GM19193 (cell line): ENCODE results near the gene KRT71.

Experiments used
- POLR2A ChIP-seq: IDR thresholded peaks from 4 replicates; pipeline ENCODE4 v1.6.1; 2011; ENCODE audit not compliant: insufficient read depth, insufficient read length; ENCODE audit errors: extremely low read depth

KRT71 gene

DNA sequence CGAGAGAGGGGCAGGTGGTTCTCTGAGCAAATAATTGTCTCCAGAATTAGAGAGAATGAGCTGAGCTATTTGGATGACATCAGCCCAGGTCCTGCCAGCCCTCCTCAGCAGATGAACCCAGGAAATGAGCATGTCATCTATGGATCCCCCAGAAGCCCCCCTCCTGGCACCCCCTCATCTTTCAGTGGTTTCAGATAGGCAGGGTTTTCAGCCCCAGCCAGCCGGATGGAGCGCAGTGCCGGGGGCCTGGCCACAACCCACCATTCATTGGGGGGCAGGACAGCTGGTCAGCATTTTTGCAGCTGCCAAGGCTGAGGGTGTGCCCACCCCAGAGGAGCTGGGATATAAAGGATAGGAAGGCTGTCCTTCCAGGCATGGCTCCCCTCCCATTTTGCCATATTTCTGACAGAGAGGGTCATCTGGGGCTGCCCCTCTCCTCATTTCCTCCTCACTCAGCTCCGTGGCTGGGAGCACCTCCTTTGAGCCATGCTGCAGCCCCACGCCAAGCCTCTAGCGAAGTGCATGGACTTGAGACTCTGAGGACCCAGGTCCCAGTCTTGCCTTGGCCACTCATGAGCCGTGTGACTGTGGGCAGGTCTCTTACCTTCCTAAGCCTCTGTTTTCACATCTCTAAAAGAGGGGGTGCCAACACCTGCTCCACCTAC, 6.0 kb upstream of the KRT71 start:
- TF ChIP-seq POLR2A: no peak

DNA sequence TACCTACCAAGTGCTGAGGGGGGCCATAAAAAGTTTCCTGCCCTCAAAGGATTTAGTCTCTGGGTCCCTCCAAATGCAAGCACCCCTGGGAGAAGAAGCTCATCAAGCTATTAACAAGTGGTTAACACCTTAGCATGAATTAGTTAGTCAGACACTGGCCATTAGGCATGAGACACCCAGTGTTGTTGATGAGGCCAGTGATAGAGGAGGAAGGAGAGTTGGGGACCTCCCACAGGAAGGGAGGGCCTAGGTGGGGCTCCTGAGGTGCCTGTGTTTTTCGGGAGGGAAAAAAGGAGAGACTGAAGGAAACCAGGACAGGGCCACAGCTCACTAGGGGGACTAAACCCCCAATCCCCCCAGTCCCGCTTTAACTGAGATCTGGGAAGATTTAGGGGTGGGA, 4.5 kb upstream of the KRT71 start:
- TF ChIP-seq POLR2A: no peak

DNA sequence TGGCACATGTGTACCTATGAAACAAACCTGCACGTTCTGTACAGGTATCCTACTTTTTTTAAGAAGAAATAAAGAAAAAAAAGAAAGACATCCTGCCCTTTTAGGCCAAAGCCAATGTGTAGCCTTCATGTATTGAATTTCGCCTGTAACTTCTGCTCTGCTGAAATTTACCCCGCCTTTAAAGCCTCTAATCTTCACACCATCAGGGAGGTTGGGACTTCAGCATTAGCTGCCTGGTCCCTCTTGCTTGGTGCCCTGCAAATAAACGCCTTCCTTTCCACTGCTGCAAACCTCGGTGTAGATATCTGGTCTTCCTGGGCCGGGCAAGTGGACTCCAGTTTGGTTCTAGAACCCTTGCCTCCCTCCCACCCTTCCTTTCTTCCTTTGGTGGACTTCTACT, 2.6 kb upstream of the KRT71 start:
- no peak for TF ChIP-seq POLR2A

DNA sequence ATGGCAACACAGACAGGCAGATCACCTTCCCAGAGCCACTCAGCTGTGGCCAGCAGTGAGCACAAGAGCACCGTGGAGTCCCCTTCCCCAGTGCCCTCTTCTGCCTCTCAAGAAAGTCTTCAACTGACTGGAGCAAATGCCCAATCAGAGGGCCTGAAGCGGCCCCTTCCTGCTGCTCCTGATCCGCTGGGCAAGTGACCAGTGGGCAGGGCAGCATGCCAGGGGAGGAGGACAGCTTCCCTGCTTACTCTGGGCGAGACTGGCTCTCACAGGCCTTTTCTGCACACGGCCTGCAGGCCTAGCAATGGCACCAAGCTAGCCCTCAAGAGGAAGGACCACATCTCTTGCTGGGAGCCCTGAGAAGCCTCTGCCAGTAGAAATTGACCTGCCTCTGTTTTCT, 890 bp downstream of the KRT71 start:
- TF ChIP-seq POLR2A: no peak

DNA sequence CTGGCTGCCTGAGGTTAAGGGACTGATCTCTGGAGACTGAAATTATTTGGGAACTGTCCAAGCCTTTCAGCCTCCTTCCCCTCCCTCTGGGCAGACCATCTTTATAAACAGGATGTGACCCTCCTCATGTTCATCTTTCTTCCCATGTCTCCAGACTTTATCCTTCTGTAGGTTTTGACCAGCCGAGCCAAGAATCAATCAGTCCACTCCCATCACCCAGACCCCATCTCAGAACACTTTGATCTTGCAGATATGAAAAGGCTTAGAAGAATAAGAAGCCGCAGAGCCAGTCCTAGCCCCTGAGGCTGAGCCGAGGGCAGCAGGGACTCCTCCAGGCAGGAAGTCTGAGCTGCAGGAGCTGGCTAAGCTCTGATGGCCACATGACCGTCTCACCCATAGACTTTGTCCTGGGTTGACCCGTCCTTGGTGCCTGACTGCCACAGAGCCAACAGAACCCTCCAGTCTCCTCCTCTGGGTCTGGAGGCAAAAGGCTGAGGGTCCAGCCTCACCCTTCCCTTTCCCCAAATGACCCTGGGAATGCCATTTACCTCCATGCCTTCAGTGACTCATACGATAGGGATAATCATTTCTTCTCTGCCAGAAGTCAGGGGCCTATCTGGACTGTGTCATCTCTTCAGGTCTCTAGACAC, 1.6 kb downstream of the KRT71 start:
- TF ChIP-seq POLR2A: no peak

DNA sequence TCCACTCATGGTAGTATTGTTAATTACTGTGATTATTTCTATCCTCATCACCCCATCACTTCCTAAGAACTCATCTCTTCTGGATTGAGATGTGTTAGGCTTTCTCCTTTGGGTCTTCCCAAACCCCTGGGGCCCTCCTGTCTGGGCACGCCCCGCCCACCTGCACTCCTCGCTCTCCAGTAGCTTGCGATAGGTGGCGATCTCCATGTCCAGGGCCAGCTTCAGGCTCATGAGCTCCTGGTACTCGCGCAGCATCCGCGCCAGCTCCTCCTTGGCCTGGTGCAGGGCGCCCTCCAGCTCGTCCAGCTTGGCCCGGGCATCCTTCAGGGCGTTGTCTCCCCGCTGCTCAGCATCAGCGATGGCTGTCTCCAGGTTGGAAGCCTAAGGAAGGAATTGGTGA, 6.8 kb downstream of the KRT71 start:
- no peak for TF ChIP-seq POLR2A

DNA sequence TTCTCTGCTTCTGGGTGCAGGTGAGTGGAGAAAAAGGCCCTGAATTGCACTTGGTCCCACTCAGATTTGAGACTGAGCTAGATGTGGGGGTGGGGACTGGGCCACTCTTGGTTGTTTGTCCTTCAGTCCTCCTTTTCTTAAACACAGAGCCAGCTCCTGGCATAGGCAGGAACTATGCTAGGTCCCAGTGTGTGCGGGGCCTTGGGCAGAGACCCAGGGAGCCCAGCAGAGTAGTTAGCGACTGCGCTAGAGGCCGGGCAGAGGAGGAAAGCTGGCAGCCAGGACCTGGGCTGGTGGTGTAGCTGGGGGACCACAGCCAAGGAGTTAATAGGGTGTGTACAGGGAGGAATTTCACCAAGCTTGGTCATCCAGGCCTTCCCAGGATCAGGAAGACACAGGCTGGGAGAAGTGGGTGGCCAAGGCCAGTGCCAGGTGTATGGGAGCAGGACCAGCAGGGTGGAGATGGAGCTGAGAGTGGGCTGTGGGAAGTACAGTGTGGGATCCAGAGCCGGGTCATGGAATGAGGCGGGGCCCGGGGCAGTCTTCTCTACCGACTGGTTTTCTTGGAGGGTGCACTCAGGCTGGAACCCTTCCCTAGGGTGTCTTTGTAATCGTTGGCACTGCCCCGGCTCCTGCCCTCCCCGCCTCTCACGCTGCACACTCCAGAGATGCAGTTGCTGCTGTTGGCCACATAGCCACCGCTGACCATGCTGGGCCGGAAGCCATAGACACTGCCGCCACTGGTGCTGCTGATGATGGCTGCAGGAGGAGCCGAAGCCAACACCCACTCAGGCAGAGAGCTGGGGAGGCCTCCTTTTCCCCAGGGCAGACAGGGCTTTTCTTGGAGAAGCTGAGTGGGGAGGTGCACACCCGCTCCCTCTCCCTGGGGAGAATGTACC, 8.7 kb downstream of the KRT71 start:
- no peak for TF ChIP-seq POLR2A

DNA sequence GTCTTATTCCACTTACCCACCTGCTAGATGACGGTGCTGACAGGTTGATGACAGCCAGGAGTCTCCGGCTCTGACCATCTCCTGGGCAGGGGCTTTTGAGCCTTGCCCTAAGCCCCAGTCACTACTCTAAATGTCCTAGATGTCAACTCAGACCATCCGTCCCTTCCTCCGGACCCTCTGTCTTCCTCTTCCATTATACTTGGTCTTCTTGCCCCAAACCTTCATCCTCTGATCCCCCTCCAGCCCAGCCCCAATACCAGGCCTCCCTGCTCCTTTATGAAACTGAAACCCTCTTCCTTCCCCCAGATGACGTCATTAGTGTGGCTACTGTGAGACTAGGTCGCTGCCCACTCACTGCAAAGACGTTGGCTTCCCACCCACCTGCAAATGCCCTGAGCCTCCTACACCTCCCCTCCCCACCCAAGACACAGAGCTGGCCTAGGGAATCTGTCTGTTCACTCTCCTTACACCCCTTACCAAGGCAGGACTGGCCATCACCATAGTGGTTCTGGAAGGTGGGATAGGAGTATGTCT, 10.1 kb downstream of the KRT71 start:
- TF ChIP-seq POLR2A: no peak

DNA sequence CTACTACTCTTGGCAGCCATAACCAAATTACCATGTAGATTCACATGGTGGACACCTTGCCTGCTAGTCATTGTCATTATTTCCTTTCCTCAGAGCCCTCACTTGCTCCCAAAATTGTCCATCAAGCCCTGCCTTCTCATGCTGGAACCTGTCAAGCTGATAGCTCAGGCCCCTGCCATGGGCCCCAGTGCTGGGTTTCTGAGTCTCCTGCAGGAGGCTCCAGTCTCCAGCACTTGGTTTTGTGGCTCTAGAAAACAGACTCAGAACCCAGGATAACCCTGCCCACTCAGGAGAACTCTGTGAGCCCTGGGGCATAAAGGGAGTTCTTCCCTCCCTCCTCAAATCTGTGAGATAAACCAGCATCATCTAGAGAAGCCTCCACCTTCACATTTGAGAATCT, 10.8 kb downstream of the KRT71 start:
- no peak for TF ChIP-seq POLR2A

DNA sequence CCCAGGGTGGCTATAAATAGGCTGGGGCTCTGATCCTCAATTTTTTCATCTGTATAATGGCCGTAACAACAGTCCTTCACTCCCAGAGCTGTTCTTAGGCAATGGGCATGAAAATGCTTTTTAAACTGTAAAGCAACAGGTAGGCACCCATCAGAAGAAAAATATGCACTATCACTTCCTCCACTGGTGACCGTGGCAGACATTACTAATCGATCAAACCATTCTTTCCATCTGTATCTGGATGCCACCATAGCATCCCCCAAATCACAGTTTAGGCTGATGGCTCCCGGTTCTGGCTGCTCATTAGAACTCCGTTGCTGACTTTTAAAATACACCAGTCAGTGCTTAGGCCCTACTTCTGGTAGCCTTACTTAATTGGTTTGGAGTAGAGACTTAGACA, 11.2 kb downstream of the KRT71 start:
- TF ChIP-seq POLR2A: no peak

DNA sequence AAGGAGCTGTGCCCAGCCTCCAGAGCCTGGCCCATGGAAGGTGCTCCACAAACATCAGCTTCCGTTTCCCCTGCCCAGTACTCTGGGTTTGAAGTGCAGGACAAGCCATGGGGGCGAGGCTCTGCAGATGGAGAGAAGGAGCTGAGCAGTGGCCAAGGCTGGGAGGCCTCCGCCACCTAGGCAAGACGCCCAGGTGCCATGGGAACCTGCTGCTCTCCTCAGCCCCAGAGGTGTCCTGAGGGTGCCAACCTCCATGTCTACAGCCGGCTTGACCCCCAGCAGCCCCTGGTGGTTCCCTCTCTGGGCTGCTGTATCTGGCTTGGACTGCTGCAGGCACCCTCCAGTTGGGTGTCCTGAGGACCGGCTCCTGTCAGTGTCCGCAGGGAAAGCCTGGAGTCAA, 12.4 kb downstream of the KRT71 start:
- no peak for TF ChIP-seq POLR2A

DNA sequence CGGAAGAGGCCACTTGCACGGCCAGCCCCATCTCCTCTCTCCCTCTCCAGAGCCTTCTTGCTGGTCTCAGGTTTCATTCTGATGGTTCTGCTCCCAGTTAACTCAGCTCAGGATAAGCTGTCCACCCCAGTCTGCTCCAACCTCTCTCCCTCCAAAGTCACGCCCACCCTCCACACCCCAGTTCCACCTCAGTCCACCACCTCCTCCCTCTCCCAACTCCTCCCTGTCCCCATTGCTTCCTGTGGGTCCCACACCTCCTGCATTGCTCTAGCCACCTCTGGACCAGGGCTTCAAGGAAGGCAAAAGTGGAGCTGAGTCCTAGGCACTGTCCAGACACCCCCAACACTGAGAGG, 13.1 kb downstream of the KRT71 start:
- no peak for TF ChIP-seq POLR2A

DNA sequence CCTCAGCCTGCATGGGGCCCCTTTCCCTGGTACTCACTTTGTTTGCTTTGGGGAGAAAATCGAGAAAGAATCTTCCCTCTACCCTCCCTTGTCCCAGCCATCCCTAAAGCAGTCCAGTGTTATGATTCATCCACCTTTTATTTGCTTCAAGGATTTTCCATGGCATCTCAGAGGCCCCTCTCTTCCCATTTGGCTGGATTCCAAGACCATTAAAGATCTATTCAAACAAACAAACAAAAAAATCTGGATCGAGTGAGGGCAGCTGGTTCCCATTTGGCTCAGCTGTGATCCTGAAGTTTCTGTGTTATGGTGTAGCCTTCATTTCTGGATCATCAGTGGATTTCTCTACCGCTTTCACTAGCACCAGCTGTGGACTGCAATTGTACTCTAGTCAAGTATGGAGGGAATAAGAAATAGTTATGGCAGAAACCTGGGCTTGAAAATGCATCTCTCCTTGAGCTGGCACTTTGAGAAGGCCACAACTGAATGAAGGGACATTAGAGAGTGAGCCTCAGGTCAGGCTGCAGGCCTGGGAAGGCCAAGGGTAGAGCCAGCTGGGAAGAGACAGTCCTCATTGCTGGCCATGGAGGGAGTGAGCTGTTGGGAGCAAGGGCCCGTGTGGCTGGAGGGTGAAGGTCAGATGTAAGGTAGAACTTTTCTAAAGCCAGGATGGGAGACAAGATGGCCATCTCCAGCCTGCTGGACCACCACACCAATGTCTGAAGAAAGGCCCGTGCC, 13.7 kb downstream of the KRT71 start:
- no peak for TF ChIP-seq POLR2A

DNA sequence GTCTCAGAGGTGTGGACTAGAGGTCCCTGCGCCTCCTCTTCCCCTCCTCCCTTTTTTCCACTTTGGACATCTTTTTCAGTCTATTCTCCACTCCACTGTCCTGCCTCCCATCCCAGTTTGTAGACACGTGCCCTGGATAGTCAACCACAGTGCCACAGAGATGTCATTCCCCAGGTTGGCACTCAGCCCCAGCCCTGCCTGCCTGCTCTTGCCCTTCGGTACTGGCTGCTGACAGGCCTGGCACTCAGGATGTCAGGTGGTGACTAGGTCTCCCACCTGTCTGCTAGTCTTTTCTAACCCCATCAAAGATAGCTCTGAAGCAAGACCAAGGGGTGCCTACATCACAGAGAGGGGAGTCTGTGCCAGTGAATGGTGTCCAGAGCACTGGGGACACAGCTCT, 15.8 kb downstream of the KRT71 start:
- no peak for TF ChIP-seq POLR2A

DNA sequence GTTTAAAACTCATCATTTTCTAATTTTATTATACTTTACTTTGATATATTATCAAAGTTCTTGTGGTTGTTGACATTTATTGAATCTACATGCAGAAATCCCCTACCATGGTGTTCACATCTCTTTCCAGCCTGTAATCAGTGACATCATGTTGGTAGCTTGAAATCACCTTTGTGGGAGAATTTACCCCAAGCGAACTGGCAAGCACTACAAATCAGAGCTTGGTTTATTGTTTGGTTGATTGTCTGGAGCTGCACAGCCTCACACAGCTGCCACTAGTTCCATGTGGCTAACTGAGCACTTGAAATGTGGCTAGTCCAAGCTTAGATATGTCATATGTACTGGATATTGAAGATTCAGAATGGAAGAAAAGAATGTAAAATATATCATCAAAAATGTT, 17.4 kb downstream of the KRT71 start:
- TF ChIP-seq POLR2A: no peak
